ENCODE results near the gene PARN. TPM values are rescaled to one million over a fixed set of nuclear protein-coding genes. Genes with fewer than 3 reads are reported as not detected.
"Not testable (repeated sequence)": the region's sequence is repeated elsewhere in the genome, so short reads cannot be mapped to it uniquely, and the experiment has no call there.

Gene PARN
- total RNA-seq, 1 experiment from 2014 or later = 42.5 TPM

- H3K9me2 ChIP-seq (ENCODE audit: insufficient read depth); H3K4me3 ChIP-seq (replicated peaks in 1 of 2; ENCODE audit: low read depth in 1 of 2, low read length in 2 of 2); H2AFZ ChIP-seq (ENCODE audit: low read depth, low read length, poor library complexity, severe bottlenecking); intact Hi-C loops (cut with micrococcal nuclease); POLR2A ChIA-PET; H3K36me3 ChIP-seq (ENCODE audit: control insufficient read depth in 1 of 2, insufficient read depth in 2 of 2, low read length in 2 of 2); H4K20me1 ChIP-seq (ENCODE audit: insufficient read depth); BruUV-seq (replicated peaks); H3K79me2 ChIP-seq (ENCODE audit: insufficient read depth, low read length); H3K27me3 ChIP-seq (ENCODE audit: insufficient read depth, low read length); H3K27ac ChIP-seq (ENCODE audit: low read depth, low read length); RAD21 ChIA-PET (ENCODE audit: low non-redundant PET in 1 of 2, low total read pairs in 2 of 2, uncharacterized antibody in 2 of 2, unreplicated experiment in 2 of 2); DNase-seq (ENCODE audit: low read depth, low spot score); ATAC-seq; H3K4me2 ChIP-seq (ENCODE audit: low read length); H3K9ac ChIP-seq (ENCODE audit: low read length); H3K9me3 ChIP-seq (ENCODE audit: control insufficient read depth in 1 of 2, insufficient read depth in 1 of 2, low read depth in 1 of 2, low read length in 2 of 2); CTCF ChIA-PET: not testable (repeated sequence)
- H3K4me1 ChIP-seq (ENCODE audit: control insufficient read depth in 1 of 2, insufficient read depth in 2 of 2, low read length in 2 of 2) = peaks cover 6 to 14% of the 10 kb centered on the region in 2 experiments
Observed at GRCh38 chr16:14420243-14420642, 209.8 kb downstream of the PARN start.

GRCh38 chr16:14419817-14420216, 210.2 kb downstream of the PARN start:
- peaks cover 0 to 4% of the 10 kb centered on the region in 2 experiments; a peak in 1 of 4 replicates for H3K9me3 ChIP-seq (ENCODE audit: control insufficient read depth in 1 of 2, insufficient read depth in 1 of 2, low read depth in 1 of 2, low read length in 2 of 2)
- BruUV-seq (replicated peaks) = no TSS peak
- H3K27ac ChIP-seq (ENCODE audit: low read depth, low read length) = no peak overlapping the region
- no peak overlapping the region for H3K9ac ChIP-seq (ENCODE audit: low read length)
- no peaks in the 10 kb centered on the region for H3K79me2 ChIP-seq (ENCODE audit: insufficient read depth, low read length)
- DNase-seq (ENCODE audit: low read depth, low spot score) (no peak), ATAC-seq (no peak)
- no peaks in the 10 kb centered on the region for H3K36me3 ChIP-seq (ENCODE audit: control insufficient read depth in 1 of 2, insufficient read depth in 2 of 2, low read length in 2 of 2)
- intact Hi-C loops (cut with micrococcal nuclease) = loop anchor here (5.0 kb wide), 1 partner anchor 47 kb away; no protein-coding TSS in a partner anchor
- no peaks in the 10 kb centered on the region for H4K20me1 ChIP-seq (ENCODE audit: insufficient read depth)
- no peak overlapping the region for H3K4me2 ChIP-seq (ENCODE audit: low read length)
- no peaks in the 10 kb centered on the region for H3K9me2 ChIP-seq (ENCODE audit: insufficient read depth)
- RAD21 ChIA-PET (ENCODE audit: low non-redundant PET in 1 of 2, low total read pairs in 2 of 2, uncharacterized antibody in 2 of 2, unreplicated experiment in 2 of 2) = no interaction called here
- H3K4me3 ChIP-seq (replicated peaks in 1 of 2; ENCODE audit: low read depth in 1 of 2, low read length in 2 of 2) = no peak overlapping the region
- CTCF ChIA-PET = no interaction called here
- TF ChIP-seq EGR1 (IDR thresholded peaks at IDR 0.05; ENCODE audit: low read depth) = no peak
- no peak for TF ChIP-seq CEBPB (IDR thresholded peaks at IDR 0.05; ENCODE audit: low read depth)
- no peak for TF ChIP-seq POLR2A (IDR thresholded peaks at IDR 0.05; ENCODE audit: borderline replicate concordance, extremely low read depth, insufficient read depth, insufficient read length)
- TF ChIP-seq SIN3A (IDR thresholded peaks at IDR 0.05; ENCODE audit: low read depth) = no peak
- TF ChIP-seq MAX (IDR thresholded peaks at IDR 0.05) = no peak
- TF ChIP-seq RAD21 (IDR thresholded peaks at IDR 0.05; ENCODE audit: low read depth) = no peak
- no peak for TF ChIP-seq CBX3 (IDR thresholded peaks at IDR 0.05; ENCODE audit: low read depth)
- no peak for TF ChIP-seq ELF1 (IDR thresholded peaks at IDR 0.05; ENCODE audit: borderline replicate concordance, low read depth)
- TF ChIP-seq YY1 (IDR thresholded peaks at IDR 0.05; ENCODE audit: extremely low read depth, insufficient replicate concordance, low read depth, low read length) = no peak
- TF ChIP-seq EZH2 (IDR thresholded peaks at IDR 0.05) = no peak
- no peak for TF ChIP-seq JUND (IDR thresholded peaks at IDR 0.05)
- TF ChIP-seq POLR2AphosphoS5 (IDR thresholded peaks at IDR 0.05; ENCODE audit: low read depth, low read length) = no peak
- TF ChIP-seq ZFX (IDR thresholded peaks at IDR 0.05) = no peak
- TF ChIP-seq ZBTB33 (IDR thresholded peaks at IDR 0.05; ENCODE audit: extremely low read depth, insufficient replicate concordance, low read length) = no peak
- no peak for TF ChIP-seq FOSL1 (IDR thresholded peaks at IDR 0.05; ENCODE audit: low read depth)
- no peak for TF ChIP-seq EZH2phosphoT487 (IDR thresholded peaks at IDR 0.05; ENCODE audit: borderline replicate concordance)
- no peak for TF ChIP-seq CTCF (IDR thresholded peaks at IDR 0.05 in 2 of 3, conservative IDR thresholded peaks at IDR 0.05 in 1 of 3; ENCODE audit: borderline replicate concordance in 1 of 3, insufficient read depth in 1 of 3, low read depth in 2 of 3, low read length in 2 of 3)
- TF ChIP-seq SP1 (IDR thresholded peaks at IDR 0.05; ENCODE audit: low read depth) = no peak
- H2AFZ ChIP-seq (ENCODE audit: low read depth, low read length, poor library complexity, severe bottlenecking) = no peak overlapping the region
- POLR2A ChIA-PET = no interaction called here
- H3K27me3 ChIP-seq (ENCODE audit: insufficient read depth, low read length) = no peaks in the 10 kb centered on the region
- H3K4me1 ChIP-seq (ENCODE audit: control insufficient read depth in 1 of 2, insufficient read depth in 2 of 2, low read length in 2 of 2) = peaks cover 6 to 14% of the 10 kb centered on the region in 2 experiments
